Fibroblast of upper back skin (primary cell): ENCODE measurements around the gene CNKSR2.

Source experiments
- DNase-seq: peaks from one replicate; pipeline ENCODE4 v3.0.0-alpha.2; 2013

Gene CNKSR2

GRCh38 chrX:21374163-21374993, at the start of gene CNKSR2:
Gene CNKSR2 (plus strand): TSS chrX:21374418. CDS start chrX:21374898, 480 bp downstream.
- DNase-seq = peak; percentile 12

GRCh38 chrX:21354725-21355124, 19.5 kb upstream of the CNKSR2 start:
- DNase-seq = no peak

GRCh38 chrX:21355831-21356230, 18.4 kb upstream of the CNKSR2 start:
- DNase-seq = no peak

GRCh38 chrX:21369613-21370012, 4.6 kb upstream of the CNKSR2 start:
- DNase-seq = no peak

- DNase-seq = no peak
Measured at GRCh38 chrX:21373001-21373400, 1.2 kb upstream of the CNKSR2 start.

- DNase-seq = no peak
Measured at GRCh38 chrX:21373637-21374162, 518 bp upstream of the CNKSR2 start.

- no peak for DNase-seq
Measured at GRCh38 chrX:21374994-21375707, 933 bp downstream of the CNKSR2 start.

GRCh38 chrX:21375708-21376009, 1.4 kb downstream of the CNKSR2 start:
- no peak for DNase-seq

- no peak for DNase-seq
Measured at GRCh38 chrX:21376636-21377035, 2.4 kb downstream of the CNKSR2 start.

GRCh38 chrX:21379991-21380390, 5.8 kb downstream of the CNKSR2 start:
- DNase-seq = no peak

GRCh38 chrX:21382715-21383114, 8.5 kb downstream of the CNKSR2 start:
- no peak for DNase-seq

GRCh38 chrX:21383546-21383945, 9.3 kb downstream of the CNKSR2 start:
- no peak for DNase-seq

- no peak for DNase-seq
Measured at GRCh38 chrX:21384178-21384577, 10.0 kb downstream of the CNKSR2 start.

GRCh38 chrX:21394792-21395191, 20.6 kb downstream of the CNKSR2 start:
- DNase-seq = no peak

- no peak for DNase-seq
Measured at GRCh38 chrX:21398426-21398825, 24.2 kb downstream of the CNKSR2 start.

GRCh38 chrX:21400408-21401121, 26.3 kb downstream of the CNKSR2 start:
- DNase-seq = no peak

- peak; percentile 19 for DNase-seq
Measured at GRCh38 chrX:21408307-21408706, 34.1 kb downstream of the CNKSR2 start.

- peak; percentile 64 for DNase-seq
Measured at GRCh38 chrX:21408788-21409187, 34.6 kb downstream of the CNKSR2 start.

GRCh38 chrX:21412029-21412428, 37.8 kb downstream of the CNKSR2 start:
- DNase-seq = no peak

- peak; percentile 64 for DNase-seq
Measured at GRCh38 chrX:21412883-21413282, 38.7 kb downstream of the CNKSR2 start.

GRCh38 chrX:21427086-21427485, 52.9 kb downstream of the CNKSR2 start:
- no peak for DNase-seq

- DNase-seq = no peak
Measured at GRCh38 chrX:21437036-21437435, 62.8 kb downstream of the CNKSR2 start.

GRCh38 chrX:21438792-21439191, 64.6 kb downstream of the CNKSR2 start:
- DNase-seq = no peak

- DNase-seq = no peak
Measured at GRCh38 chrX:21440911-21441310, 66.7 kb downstream of the CNKSR2 start.
